OCI-LY7 (cell line): ENCODE measurements around the gene CHL1. TPM values are rescaled to one million over a fixed set of nuclear protein-coding genes. Genes with fewer than 3 reads are reported as not detected.

ENCODE experiments used
- BruUV-seq: library from RNA; stranded (reverse); fragments of 400-500 nt; replicated peaks from 2 replicates; lab custom pipeline; 2021; lab: Mats Ljungman, UMichigan
- CTCF ChIA-PET: fragments of 300-600 bp; sonication (Branson Sonifier 250); formaldehyde crosslinking; loops from one replicate; lab custom pipeline; 2022; ENCODE audit warnings: antibody characterized with exemption; ENCODE audit not compliant: unreplicated experiment; lab: Charles Lee
- POLR2A ChIA-PET: fragments of 300-600 bp; sonication (Branson Sonifier 250); formaldehyde crosslinking; loops from one replicate; lab custom pipeline; 2022; ENCODE audit warnings: antibody characterized with exemption; lab: Charles Lee
- DNase-seq: peaks from one replicate; pipeline ENCODE4 v3.0.0-alpha.2; 2015; ENCODE audit warnings: low spot score
- H2AFZ ChIP-seq: fragments of 200-600 bp; sonication (generic), shearing (Covaris generic); 2 replicates; pipeline ENCODE4 v1.6.1; 2014; ENCODE audit warnings: mild to moderate bottlenecking, antibody characterized with exemption, low read length, moderate library complexity
- H3K27ac ChIP-seq: fragments of 200-600 bp; sonication (generic); 2 replicates; pipeline ENCODE4 v1.5.1; 2014; ENCODE audit warnings: mixed run types, low read depth, mild to moderate bottlenecking, moderate library complexity, low read length, inconsistent platforms; ENCODE audit not compliant: poor library complexity, severe bottlenecking
- H3K36me3 ChIP-seq: fragments of 200-600 bp; sonication (generic); 2 replicates; pipeline ENCODE4 v1.6.1; 2014; ENCODE audit warnings: mild to moderate bottlenecking, antibody characterized with exemption, low read length, moderate library complexity, mixed read lengths; ENCODE audit not compliant: insufficient read depth
- H3K4me1 ChIP-seq: fragments of 200-600 bp; sonication (generic); 2 replicates; pipeline ENCODE4 v1.5.1; 2014; ENCODE audit warnings: mild to moderate bottlenecking, low read length; ENCODE audit not compliant: insufficient read depth, poor library complexity, severe bottlenecking
- H3K4me2 ChIP-seq: fragments of 200-600 bp; sonication (generic); 2 replicates; pipeline ENCODE4 v1.6.1; 2014; ENCODE audit warnings: mild to moderate bottlenecking, low read length
- H3K4me3 ChIP-seq: fragments of 200-600 bp; sonication (generic); 2 replicates; pipeline ENCODE4 v1.5.1; 2014; ENCODE audit warnings: mild to moderate bottlenecking, low read depth, low read length; ENCODE audit not compliant: poor library complexity, severe bottlenecking
- H3K79me2 ChIP-seq: fragments of 200-600 bp; sonication (generic); 2 replicates; pipeline ENCODE4 v1.6.1; 2016; ENCODE audit warnings: low read depth, mild to moderate bottlenecking, low read length, moderate library complexity, mixed read lengths; ENCODE audit not compliant: insufficient read depth
- H3K9me2 ChIP-seq: fragments of 200-600 bp; sonication (generic); 2 replicates; pipeline ENCODE4 v1.6.1; 2016; ENCODE audit warnings: mild to moderate bottlenecking, low read length, mixed read lengths; ENCODE audit not compliant: insufficient read depth
- H3K9me3 ChIP-seq: fragments of 200-600 bp; sonication (generic); 2 replicates; pipeline ENCODE4 v1.6.1; 2014; ENCODE audit warnings: mild to moderate bottlenecking, mixed run types, low read length, mixed read lengths
- H4K20me1 ChIP-seq: fragments of 200-600 bp; sonication (generic); 2 replicates; pipeline ENCODE4 v1.6.1; 2014; ENCODE audit warnings: mild to moderate bottlenecking, antibody characterized with exemption, low read length, moderate library complexity, mixed read lengths; ENCODE audit not compliant: insufficient read depth
- CTCF ChIP-seq: fragments of 200-600 bp; sonication (generic); conservative IDR thresholded peaks from 2 replicates; pipeline ENCODE4 v1.5.1; 2014; ENCODE audit warnings: mild to moderate bottlenecking, antibody characterized with exemption, low read length, moderate library complexity, mixed read lengths
- EZH2phosphoT487 ChIP-seq: fragments of 200-600 bp; sonication (generic); IDR thresholded peaks from 2 replicates; pipeline ENCODE4 v1.6.1; 2018; ENCODE audit warnings: low read depth, borderline replicate concordance, mild to moderate bottlenecking, mixed run types, antibody characterized with exemption, low read length, moderate library complexity, mixed read lengths
- intact Hi-C: fragments of 100-400 bp; cut with micrococcal nuclease; formaldehyde crosslinking; loops from one replicate; pipeline ENCODE4 v1.10.0; 2022; ENCODE audit not compliant: unreplicated experiment
- total RNA-seq, 2 experiments: library from RNA; depleted of rRNA in 1 of 2; stranded (reverse); fragments of >200 nt in 1 of 2; shearing (Covaris generic) in 1 of 2; gene quantifications; 2 replicates each; pipeline ENCODE4 v1.2.3, GENCODE V29; 2014 to 2022

Gene CHL1
- total RNA-seq, 2 experiments from 2014 or later, result 0.51 TPM; not detected in 1

DNA sequence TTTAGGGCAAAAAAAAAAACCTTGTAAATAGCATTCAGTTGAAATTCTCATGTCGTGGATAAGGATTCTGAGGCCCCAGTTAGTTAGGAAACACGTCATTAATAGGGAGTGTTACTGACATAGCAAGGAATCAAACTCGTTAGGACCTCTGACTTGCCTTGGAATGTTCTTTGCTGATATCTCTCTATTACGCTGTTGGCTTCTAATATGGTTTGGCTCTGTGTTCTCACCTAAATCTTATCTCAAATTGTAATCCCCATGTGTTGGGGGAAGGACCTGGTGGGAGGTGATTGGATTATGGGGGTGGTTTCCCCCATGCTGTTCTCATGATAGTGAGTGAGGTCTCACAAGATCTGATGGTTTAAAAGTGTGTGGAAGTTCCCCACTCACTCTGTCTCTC is 40.3 kb downstream of the CHL1 start:
- Histone ChIP-seq H3K4me1 (no peaks in the 10 kb centered on the region), H3K4me3 (no peak overlapping the region), H3K27ac (no peak overlapping the region), H3K36me3 (no peaks in the 10 kb centered on the region), H4K20me1 (no peaks in the 10 kb centered on the region), H3K9me2 (no peaks in the 10 kb centered on the region), H3K4me2 (no peak overlapping the region), H2AFZ (no peak overlapping the region), H3K9me3 (no peaks in the 10 kb centered on the region), H3K79me2 (no peaks in the 10 kb centered on the region)
- CTCF ChIA-PET, result no interaction called here
- POLR2A ChIA-PET, result interaction anchor here (0.6 kb wide), 1 partner anchor 89 kb away, joined by 3 read pairs; no protein-coding TSS in a partner anchor
- no peak for DNase-seq
- TF ChIP-seq CTCF (no peak), EZH2phosphoT487 (no peak)
- BruUV-seq, result no TSS peak
- intact Hi-C loops, result no loop called here

DNA sequence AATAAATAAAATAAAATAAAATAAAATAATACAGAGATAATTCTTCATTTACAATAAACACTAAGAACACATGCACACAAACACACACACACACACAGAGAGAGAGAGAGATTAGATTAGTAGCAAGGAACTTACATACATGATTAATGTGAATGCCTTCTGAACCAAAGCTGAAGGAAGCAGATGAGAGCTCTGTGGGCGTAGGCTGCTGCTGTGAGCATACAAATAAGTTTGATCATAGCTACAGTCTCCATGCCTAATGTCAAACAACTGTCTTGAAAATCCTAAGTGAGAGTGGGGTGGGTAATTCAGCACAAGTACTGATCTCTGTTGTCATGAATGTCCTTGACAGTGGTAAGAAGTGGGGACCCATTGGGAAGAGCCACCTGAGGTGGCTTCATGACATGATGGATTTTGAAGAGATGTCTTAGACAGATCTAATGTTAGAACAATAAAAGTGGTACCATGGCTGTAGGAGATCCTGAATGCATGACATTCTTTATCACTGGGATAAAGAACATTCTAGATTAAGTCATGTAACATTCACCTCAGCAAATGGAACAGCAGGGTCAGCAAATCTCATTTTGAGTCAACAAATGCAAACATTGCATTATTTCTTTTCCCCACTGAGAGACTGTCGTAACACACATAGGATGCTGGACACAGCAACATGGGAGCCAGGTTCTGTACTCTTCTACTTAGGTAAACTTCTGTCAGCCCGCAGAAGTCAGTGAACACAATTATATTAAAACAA is 46.2 kb downstream of the CHL1 start:
- no peak overlapping the region for H3K27ac ChIP-seq
- TF ChIP-seq EZH2phosphoT487 (no peak), CTCF (no peak)

DNA sequence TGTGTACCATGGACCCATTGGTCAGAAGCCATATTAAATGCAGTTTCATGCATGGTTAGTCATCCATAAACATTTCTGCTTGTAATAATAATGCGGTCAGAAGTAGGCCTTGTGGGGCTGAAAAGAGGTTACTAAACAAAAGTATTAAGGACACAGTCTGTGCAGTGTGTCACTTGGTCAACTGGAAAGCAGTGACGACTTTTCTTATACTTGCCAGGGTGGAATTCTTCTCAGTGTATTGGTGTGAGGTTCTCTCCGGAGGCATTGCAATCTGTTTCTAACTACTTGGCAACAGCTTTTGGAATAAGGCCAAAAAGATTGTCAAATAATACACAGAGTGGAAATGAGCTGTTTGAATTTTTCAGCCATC is 46.8 kb downstream of the CHL1 start:
- Histone ChIP-seq H3K79me2 (no peaks in the 10 kb centered on the region), H3K27ac (no peak overlapping the region), H3K4me2 (0 out of 2 replicates have a peak overlapping the region, but pooled peaks have one; percentile 16), H4K20me1 (no peaks in the 10 kb centered on the region), H2AFZ (no peak overlapping the region), H3K36me3 (no peaks in the 10 kb centered on the region), H3K4me1 (no peaks in the 10 kb centered on the region), H3K9me2 (no peaks in the 10 kb centered on the region), H3K4me3 (no peak overlapping the region), H3K9me3 (no peaks in the 10 kb centered on the region)
- intact Hi-C loops, result no loop called here
- CTCF ChIA-PET, result no interaction called here
- BruUV-seq, result no TSS peak
- no peak for DNase-seq
- TF ChIP-seq CTCF (no peak), EZH2phosphoT487 (no peak)
- POLR2A ChIA-PET, result interaction anchor here (1.1 to 1.8 kb wide), 3 partner anchors 10 to 26 kb away, joined by 5 to 8 read pairs (median 6); no protein-coding TSS in a partner anchor

More for the DNA sequence above, 46.2 kb downstream of the CHL1 start:
- DNase-seq, result no peak
- Histone ChIP-seq H3K4me1 (no peaks in the 10 kb centered on the region), H2AFZ (no peak overlapping the region), H3K4me2 (0 out of 2 replicates have a peak overlapping the region, but pooled peaks have one; percentile 16), H3K36me3 (no peaks in the 10 kb centered on the region), H3K4me3 (no peak overlapping the region), H3K9me3 (no peaks in the 10 kb centered on the region), H4K20me1 (no peaks in the 10 kb centered on the region), H3K79me2 (no peaks in the 10 kb centered on the region), H3K9me2 (no peaks in the 10 kb centered on the region)
- CTCF ChIA-PET, result no interaction called here
- no TSS peak for BruUV-seq
- intact Hi-C loops, result no loop called here
- POLR2A ChIA-PET, result interaction anchor here (1.1 to 1.8 kb wide), 3 partner anchors 11 to 26 kb away, joined by 5 to 8 read pairs (median 6); no protein-coding TSS in a partner anchor
